SK-N-SH (cell line): ENCODE measurements around the gene RHBDF2.

Experiments
- EZH2phosphoT487 ChIP-seq: fragments of 200-600 bp; sonication (generic); IDR thresholded peaks from 2 replicates; pipeline ENCODE4 v1.6.1; 2017; ENCODE audit warnings: low read depth, mixed run types, mild to moderate bottlenecking, antibody characterized with exemption, moderate library complexity, borderline replicate concordance
- GABPA ChIP-seq: IDR thresholded peaks from 2 replicates; pipeline ENCODE4 v1.4.0; 2012; ENCODE audit warnings: low read depth, mild to moderate bottlenecking
- POLR2AphosphoS5 ChIP-seq: IDR thresholded peaks from 2 replicates; pipeline ENCODE4 v1.6.1; 2012; ENCODE audit warnings: low read depth, low read length
- RFX5 ChIP-seq: IDR thresholded peaks from 2 replicates; pipeline ENCODE4 v1.6.1; 2012; ENCODE audit warnings: mild to moderate bottlenecking, improper control_type of control experiment, low read length
- SIN3A ChIP-seq: IDR thresholded peaks from 2 replicates; pipeline ENCODE4 v1.6.1; 2012; ENCODE audit warnings: low read depth, mild to moderate bottlenecking, low read length, moderate library complexity, borderline replicate concordance
- TAF1 ChIP-seq: IDR thresholded peaks from 2 replicates; pipeline ENCODE4 v1.6.1; 2012; ENCODE audit warnings: low read depth, mild to moderate bottlenecking, low read length, moderate library complexity, borderline replicate concordance
- TEAD4 ChIP-seq: IDR thresholded peaks from 2 replicates; pipeline ENCODE4 v1.4.0; 2012; ENCODE audit warnings: mild to moderate bottlenecking, borderline replicate concordance; ENCODE audit not compliant: insufficient read depth
- YY1 ChIP-seq: IDR thresholded peaks from 2 replicates; pipeline ENCODE4 v1.4.0; 2012; ENCODE audit warnings: low read depth, mild to moderate bottlenecking
- TF ChIP-seq, protein P1 (sequence below): fragments of 200-600 bp; sonication (generic); IDR thresholded peaks from 2 replicates; pipeline ENCODE4 v1.6.1; 2017; ENCODE audit warnings: antibody characterized with exemption, mild to moderate bottlenecking, moderate library complexity
- TF ChIP-seq, protein P2 (sequence below): fragments of 150-350 bp; IDR thresholded peaks from 2 replicates; pipeline ENCODE4 v1.6.1; 2016; ENCODE audit warnings: mild to moderate bottlenecking, low read depth, low read length
- TF ChIP-seq, protein P3 (sequence below): IDR thresholded peaks from 2 replicates; pipeline ENCODE4 v1.4.0; 2012; ENCODE audit warnings: low read depth, borderline replicate concordance
- TF ChIP-seq, protein P4 (sequence below): IDR thresholded peaks from 2 replicates; pipeline ENCODE4; 2012
- TF ChIP-seq, protein P5 (sequence below): fragments of 150-350 bp; IDR thresholded peaks from 2 replicates; pipeline ENCODE4 v1.6.1; 2017; ENCODE audit warnings: antibody characterized with exemption, low read length, low read depth, borderline replicate concordance
- TF ChIP-seq, protein P6 (sequence below): IDR thresholded peaks from 2 replicates; pipeline ENCODE4 v1.6.1; 2012; ENCODE audit warnings: mild to moderate bottlenecking, low read depth, low read length, moderate library complexity

DNA sequence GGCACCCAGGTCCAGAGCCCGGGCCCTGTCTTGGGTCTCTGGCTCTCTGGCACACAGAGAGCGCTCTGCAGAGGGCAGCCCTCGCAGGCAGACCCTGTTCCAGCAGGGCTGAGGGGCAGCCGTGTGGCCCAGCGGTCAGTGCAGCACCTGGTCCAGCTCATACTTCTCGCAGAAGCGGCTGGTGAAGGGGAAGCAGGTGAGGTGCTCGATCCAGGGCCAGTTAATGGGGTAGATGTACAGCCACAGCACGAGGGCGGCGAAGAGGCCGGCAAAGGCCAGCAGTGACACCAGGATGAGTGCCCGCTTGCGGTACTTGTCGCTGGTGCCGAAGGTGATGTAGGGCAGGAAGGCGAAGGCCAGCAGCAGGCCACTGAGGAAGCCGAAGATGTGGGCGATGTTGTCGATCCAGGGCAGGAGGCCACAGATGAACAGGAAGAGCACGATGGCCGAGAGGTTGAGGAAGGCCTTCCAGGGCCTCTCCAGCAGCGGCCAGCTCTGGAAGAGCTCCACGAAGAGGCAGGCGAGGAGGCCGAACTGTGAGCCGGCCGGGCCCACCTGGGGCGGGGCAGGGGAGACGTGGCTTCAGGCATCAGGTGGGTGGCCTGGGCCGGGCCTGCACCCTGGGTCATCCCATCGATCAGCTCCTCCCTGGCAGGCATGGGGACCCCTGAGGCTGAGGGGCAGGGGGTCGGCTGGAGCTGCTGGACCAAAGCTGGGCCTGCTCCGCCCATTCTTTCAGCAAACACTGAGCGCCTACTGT, 29.5 kb downstream of the RHBDF2 start:
- TF ChIP-seq, protein P1, sequence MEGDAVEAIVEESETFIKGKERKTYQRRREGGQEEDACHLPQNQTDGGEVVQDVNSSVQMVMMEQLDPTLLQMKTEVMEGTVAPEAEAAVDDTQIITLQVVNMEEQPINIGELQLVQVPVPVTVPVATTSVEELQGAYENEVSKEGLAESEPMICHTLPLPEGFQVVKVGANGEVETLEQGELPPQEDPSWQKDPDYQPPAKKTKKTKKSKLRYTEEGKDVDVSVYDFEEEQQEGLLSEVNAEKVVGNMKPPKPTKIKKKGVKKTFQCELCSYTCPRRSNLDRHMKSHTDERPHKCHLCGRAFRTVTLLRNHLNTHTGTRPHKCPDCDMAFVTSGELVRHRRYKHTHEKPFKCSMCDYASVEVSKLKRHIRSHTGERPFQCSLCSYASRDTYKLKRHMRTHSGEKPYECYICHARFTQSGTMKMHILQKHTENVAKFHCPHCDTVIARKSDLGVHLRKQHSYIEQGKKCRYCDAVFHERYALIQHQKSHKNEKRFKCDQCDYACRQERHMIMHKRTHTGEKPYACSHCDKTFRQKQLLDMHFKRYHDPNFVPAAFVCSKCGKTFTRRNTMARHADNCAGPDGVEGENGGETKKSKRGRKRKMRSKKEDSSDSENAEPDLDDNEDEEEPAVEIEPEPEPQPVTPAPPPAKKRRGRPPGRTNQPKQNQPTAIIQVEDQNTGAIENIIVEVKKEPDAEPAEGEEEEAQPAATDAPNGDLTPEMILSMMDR, result no peak
- no peak for TF ChIP-seq POLR2AphosphoS5
- no peak for TF ChIP-seq SIN3A
- TF ChIP-seq TEAD4, result no peak
- TF ChIP-seq, protein P2, sequence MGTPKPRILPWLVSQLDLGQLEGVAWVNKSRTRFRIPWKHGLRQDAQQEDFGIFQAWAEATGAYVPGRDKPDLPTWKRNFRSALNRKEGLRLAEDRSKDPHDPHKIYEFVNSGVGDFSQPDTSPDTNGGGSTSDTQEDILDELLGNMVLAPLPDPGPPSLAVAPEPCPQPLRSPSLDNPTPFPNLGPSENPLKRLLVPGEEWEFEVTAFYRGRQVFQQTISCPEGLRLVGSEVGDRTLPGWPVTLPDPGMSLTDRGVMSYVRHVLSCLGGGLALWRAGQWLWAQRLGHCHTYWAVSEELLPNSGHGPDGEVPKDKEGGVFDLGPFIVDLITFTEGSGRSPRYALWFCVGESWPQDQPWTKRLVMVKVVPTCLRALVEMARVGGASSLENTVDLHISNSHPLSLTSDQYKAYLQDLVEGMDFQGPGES, result no peak
- TF ChIP-seq, protein P3, sequence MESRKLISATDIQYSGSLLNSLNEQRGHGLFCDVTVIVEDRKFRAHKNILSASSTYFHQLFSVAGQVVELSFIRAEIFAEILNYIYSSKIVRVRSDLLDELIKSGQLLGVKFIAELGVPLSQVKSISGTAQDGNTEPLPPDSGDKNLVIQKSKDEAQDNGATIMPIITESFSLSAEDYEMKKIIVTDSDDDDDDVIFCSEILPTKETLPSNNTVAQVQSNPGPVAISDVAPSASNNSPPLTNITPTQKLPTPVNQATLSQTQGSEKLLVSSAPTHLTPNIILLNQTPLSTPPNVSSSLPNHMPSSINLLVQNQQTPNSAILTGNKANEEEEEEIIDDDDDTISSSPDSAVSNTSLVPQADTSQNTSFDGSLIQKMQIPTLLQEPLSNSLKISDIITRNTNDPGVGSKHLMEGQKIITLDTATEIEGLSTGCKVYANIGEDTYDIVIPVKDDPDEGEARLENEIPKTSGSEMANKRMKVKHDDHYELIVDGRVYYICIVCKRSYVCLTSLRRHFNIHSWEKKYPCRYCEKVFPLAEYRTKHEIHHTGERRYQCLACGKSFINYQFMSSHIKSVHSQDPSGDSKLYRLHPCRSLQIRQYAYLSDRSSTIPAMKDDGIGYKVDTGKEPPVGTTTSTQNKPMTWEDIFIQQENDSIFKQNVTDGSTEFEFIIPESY, result no peak
- TF ChIP-seq, protein P4, sequence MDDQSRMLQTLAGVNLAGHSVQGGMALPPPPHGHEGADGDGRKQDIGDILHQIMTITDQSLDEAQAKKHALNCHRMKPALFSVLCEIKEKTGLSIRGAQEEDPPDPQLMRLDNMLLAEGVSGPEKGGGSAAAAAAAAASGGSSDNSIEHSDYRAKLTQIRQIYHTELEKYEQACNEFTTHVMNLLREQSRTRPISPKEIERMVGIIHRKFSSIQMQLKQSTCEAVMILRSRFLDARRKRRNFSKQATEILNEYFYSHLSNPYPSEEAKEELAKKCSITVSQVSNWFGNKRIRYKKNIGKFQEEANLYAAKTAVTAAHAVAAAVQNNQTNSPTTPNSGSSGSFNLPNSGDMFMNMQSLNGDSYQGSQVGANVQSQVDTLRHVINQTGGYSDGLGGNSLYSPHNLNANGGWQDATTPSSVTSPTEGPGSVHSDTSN, result no peak
- no peak for TF ChIP-seq YY1
- TF ChIP-seq, protein P5, sequence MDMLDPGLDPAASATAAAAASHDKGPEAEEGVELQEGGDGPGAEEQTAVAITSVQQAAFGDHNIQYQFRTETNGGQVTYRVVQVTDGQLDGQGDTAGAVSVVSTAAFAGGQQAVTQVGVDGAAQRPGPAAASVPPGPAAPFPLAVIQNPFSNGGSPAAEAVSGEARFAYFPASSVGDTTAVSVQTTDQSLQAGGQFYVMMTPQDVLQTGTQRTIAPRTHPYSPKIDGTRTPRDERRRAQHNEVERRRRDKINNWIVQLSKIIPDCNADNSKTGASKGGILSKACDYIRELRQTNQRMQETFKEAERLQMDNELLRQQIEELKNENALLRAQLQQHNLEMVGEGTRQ, result no peak
- no peak for TF ChIP-seq GABPA
- no peak for TF ChIP-seq TAF1
- TF ChIP-seq, protein P6, sequence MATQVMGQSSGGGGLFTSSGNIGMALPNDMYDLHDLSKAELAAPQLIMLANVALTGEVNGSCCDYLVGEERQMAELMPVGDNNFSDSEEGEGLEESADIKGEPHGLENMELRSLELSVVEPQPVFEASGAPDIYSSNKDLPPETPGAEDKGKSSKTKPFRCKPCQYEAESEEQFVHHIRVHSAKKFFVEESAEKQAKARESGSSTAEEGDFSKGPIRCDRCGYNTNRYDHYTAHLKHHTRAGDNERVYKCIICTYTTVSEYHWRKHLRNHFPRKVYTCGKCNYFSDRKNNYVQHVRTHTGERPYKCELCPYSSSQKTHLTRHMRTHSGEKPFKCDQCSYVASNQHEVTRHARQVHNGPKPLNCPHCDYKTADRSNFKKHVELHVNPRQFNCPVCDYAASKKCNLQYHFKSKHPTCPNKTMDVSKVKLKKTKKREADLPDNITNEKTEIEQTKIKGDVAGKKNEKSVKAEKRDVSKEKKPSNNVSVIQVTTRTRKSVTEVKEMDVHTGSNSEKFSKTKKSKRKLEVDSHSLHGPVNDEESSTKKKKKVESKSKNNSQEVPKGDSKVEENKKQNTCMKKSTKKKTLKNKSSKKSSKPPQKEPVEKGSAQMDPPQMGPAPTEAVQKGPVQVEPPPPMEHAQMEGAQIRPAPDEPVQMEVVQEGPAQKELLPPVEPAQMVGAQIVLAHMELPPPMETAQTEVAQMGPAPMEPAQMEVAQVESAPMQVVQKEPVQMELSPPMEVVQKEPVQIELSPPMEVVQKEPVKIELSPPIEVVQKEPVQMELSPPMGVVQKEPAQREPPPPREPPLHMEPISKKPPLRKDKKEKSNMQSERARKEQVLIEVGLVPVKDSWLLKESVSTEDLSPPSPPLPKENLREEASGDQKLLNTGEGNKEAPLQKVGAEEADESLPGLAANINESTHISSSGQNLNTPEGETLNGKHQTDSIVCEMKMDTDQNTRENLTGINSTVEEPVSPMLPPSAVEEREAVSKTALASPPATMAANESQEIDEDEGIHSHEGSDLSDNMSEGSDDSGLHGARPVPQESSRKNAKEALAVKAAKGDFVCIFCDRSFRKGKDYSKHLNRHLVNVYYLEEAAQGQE, result no peak
- no peak for TF ChIP-seq EZH2phosphoT487
- TF ChIP-seq RFX5, result no peak
